Measurements from ENCODE around the gene RBMS3. TPM values are rescaled to one million over a fixed set of nuclear protein-coding genes. Genes with fewer than 3 reads are reported as not detected.

Gene RBMS3
- total RNA-seq, 1 experiment from 2014 or later: 1.3 TPM

DNA sequence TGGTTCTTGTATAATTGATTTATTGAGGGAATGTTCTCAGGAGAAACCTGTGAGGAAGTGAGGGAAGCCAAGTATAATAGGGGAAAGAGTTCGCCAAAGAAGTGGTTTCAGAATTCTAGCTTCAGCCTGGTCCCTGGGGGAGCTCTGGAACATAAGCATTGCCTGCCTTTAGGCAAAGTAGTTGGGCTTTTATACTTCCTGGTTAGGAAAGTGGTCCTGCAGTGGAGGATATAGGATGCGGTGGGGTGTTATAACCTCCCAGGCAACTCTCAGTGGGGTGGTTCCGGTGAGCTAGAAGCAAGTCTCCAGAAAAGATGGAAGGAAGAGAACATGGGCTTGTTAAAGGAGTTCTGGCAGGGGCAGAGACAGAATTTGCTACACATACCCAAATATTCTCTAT is 22.7 kb upstream of the RBMS3 start:
- TF ChIP-seq, protein P1, sequence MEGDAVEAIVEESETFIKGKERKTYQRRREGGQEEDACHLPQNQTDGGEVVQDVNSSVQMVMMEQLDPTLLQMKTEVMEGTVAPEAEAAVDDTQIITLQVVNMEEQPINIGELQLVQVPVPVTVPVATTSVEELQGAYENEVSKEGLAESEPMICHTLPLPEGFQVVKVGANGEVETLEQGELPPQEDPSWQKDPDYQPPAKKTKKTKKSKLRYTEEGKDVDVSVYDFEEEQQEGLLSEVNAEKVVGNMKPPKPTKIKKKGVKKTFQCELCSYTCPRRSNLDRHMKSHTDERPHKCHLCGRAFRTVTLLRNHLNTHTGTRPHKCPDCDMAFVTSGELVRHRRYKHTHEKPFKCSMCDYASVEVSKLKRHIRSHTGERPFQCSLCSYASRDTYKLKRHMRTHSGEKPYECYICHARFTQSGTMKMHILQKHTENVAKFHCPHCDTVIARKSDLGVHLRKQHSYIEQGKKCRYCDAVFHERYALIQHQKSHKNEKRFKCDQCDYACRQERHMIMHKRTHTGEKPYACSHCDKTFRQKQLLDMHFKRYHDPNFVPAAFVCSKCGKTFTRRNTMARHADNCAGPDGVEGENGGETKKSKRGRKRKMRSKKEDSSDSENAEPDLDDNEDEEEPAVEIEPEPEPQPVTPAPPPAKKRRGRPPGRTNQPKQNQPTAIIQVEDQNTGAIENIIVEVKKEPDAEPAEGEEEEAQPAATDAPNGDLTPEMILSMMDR (IDR thresholded peaks at IDR 0.05; ENCODE audit: unreplicated experiment): no peak
- H3K4me3 Mint-ChIP-seq (ENCODE audit: low read depth, unreplicated experiment): no peak overlapping the region
- no TSS peak for BruUV-seq (replicated peaks)
- H3K27ac Mint-ChIP-seq (ENCODE audit: unreplicated experiment): no peak overlapping the region
- no peak for DNase-seq
- no peaks in the 10 kb centered on the region for H3K4me1 Mint-ChIP-seq (ENCODE audit: low read depth, unreplicated experiment)
- CTCF ChIA-PET: interaction anchor here (0.6 kb wide), 1 partner anchor 23 kb away, joined by 8 read pairs; the partner anchor contains the start of gene RBMS3
- no peaks in the 10 kb centered on the region for H3K9me3 Mint-ChIP-seq (ENCODE audit: low read depth, unreplicated experiment)
- H3K36me3 Mint-ChIP-seq (ENCODE audit: insufficient read depth, unreplicated experiment): no peaks in the 10 kb centered on the region
- intact Hi-C loops (cut with micrococcal nuclease; ENCODE audit: unreplicated experiment): no loop called here
- H3K27me3 Mint-ChIP-seq (ENCODE audit: unreplicated experiment): no peaks in the 10 kb centered on the region

DNA sequence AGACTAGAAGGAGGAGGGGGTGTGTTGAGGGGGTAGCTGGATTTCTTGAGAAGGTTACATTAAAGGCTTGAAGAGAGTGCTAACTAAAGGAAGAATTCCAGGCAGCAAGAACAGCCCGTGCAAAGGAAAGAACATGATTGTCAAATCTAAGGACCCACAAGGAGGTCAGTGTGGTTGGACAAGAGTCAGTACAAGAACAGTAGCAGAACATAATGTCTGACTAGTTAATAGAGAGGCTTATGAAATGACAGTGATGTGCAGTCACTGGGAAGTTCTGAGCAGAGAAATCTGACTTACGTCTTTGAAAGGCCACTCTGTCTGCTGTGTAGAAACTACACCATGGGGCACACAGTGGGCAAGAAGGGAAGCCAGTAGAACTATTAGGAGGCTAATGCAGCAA is 19.8 kb upstream of the RBMS3 start:
- H3K27ac Mint-ChIP-seq (ENCODE audit: unreplicated experiment): no peak overlapping the region
- no peak overlapping the region for H3K4me3 Mint-ChIP-seq (ENCODE audit: low read depth, unreplicated experiment)
- CTCF ChIA-PET: no interaction called here
- H3K4me1 Mint-ChIP-seq (ENCODE audit: low read depth, unreplicated experiment): no peaks in the 10 kb centered on the region
- intact Hi-C loops (cut with micrococcal nuclease; ENCODE audit: unreplicated experiment): no loop called here
- BruUV-seq (replicated peaks): no TSS peak
- no peaks in the 10 kb centered on the region for H3K27me3 Mint-ChIP-seq (ENCODE audit: unreplicated experiment)
- TF ChIP-seq, protein P1 (IDR thresholded peaks at IDR 0.05; ENCODE audit: unreplicated experiment): no peak
- no peaks in the 10 kb centered on the region for H3K36me3 Mint-ChIP-seq (ENCODE audit: insufficient read depth, unreplicated experiment)
- DNase-seq: no peak
- no peaks in the 10 kb centered on the region for H3K9me3 Mint-ChIP-seq (ENCODE audit: low read depth, unreplicated experiment)

DNA sequence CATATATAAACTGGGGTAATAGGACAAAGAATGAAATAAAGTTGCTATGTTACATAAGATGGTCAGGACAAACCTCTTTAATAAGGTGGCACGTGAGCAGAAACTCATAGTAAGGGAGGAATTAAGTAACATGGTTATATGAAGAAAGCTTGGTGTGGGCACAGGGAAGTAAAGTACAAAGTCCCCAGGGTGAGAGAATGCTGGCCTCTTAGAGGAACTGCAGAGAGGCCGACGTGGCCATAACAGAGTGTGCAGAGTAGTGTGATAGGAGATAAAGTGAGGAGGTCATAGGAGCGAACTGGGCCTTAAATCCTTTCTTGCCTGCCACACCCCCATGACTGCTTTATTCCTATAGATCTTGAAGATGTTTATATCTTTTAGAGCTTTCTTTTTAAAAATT is 17.4 kb upstream of the RBMS3 start:
- no peaks in the 10 kb centered on the region for H3K27me3 Mint-ChIP-seq (ENCODE audit: unreplicated experiment)
- CTCF ChIA-PET: no interaction called here
- DNase-seq: no peak
- no peaks in the 10 kb centered on the region for H3K4me1 Mint-ChIP-seq (ENCODE audit: low read depth, unreplicated experiment)
- no peak overlapping the region for H3K27ac Mint-ChIP-seq (ENCODE audit: unreplicated experiment)
- BruUV-seq (replicated peaks): no TSS peak
- no peaks in the 10 kb centered on the region for H3K36me3 Mint-ChIP-seq (ENCODE audit: insufficient read depth, unreplicated experiment)
- TF ChIP-seq, protein P1 (IDR thresholded peaks at IDR 0.05; ENCODE audit: unreplicated experiment): no peak
- no peak overlapping the region for H3K4me3 Mint-ChIP-seq (ENCODE audit: low read depth, unreplicated experiment)
- intact Hi-C loops (cut with micrococcal nuclease; ENCODE audit: unreplicated experiment): no loop called here
- no peaks in the 10 kb centered on the region for H3K9me3 Mint-ChIP-seq (ENCODE audit: low read depth, unreplicated experiment)

DNA sequence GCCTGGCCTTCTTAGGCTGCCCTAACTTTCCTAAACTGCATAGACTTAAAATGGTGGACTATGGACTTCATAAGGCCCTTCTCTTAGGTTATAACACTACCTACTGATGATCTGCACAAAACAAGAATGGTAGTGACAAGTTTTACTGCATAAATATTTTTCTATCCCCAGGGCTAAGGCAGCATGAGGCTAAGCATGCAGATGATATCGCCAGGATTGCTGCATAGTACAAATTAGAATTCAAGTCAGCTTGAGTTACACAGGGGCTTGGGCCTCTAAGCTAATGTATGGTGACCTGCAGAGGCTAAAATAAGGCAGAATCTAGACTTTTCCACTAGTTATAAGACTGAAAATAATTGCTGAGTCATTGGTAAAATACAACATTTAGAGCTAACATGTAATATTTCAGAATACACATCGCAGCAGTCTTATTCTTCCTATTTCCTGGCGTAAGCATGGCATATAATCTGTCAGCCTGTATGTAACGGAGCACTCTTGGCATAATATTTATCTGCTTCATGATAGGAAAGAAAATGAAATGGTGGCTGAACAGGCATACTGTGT is 15.3 kb upstream of the RBMS3 start:
- no peaks in the 10 kb centered on the region for H3K36me3 Mint-ChIP-seq (ENCODE audit: insufficient read depth, unreplicated experiment)
- DNase-seq: no peak
- TF ChIP-seq, protein P1 (IDR thresholded peaks at IDR 0.05; ENCODE audit: unreplicated experiment): no peak
- no peaks in the 10 kb centered on the region for H3K9me3 Mint-ChIP-seq (ENCODE audit: low read depth, unreplicated experiment)
- H3K27ac Mint-ChIP-seq (ENCODE audit: unreplicated experiment): no peak overlapping the region
- H3K4me3 Mint-ChIP-seq (ENCODE audit: low read depth, unreplicated experiment): no peak overlapping the region
- intact Hi-C loops (cut with micrococcal nuclease; ENCODE audit: unreplicated experiment): no loop called here
- no peaks in the 10 kb centered on the region for H3K4me1 Mint-ChIP-seq (ENCODE audit: low read depth, unreplicated experiment)
- CTCF ChIA-PET: no interaction called here
- BruUV-seq (replicated peaks): no TSS peak
- H3K27me3 Mint-ChIP-seq (ENCODE audit: unreplicated experiment): no peaks in the 10 kb centered on the region
